Measurements from ENCODE around the gene PPIF.

Gene PPIF

GRCh38 chr10:79315602-79315920 is 31.7 kb upstream of the PPIF start:
- TF ChIP-seq CTCF (IDR thresholded peaks at IDR 0.05; ENCODE audit: extremely low read depth, missing control alignments), result no peak

GRCh38 chr10:79316671-79317431 is 30.4 kb upstream of the PPIF start:
- TF ChIP-seq CTCF (IDR thresholded peaks at IDR 0.05; ENCODE audit: extremely low read depth, missing control alignments), result no peak
- peak; percentile 70 for DNase-seq (ENCODE audit: low spot score)

More at GRCh38 chr10:79315602-79315920, 31.7 kb upstream of the PPIF start:
- DNase-seq (ENCODE audit: low spot score), result no peak

- TF ChIP-seq CTCF (IDR thresholded peaks at IDR 0.05; ENCODE audit: extremely low read depth, missing control alignments), result no peak
- no peak for DNase-seq (ENCODE audit: low spot score)
These were observed 28.9 kb upstream of the PPIF start for GRCh38 chr10:79318369-79318768.

GRCh38 chr10:79319115-79319771 is 28.0 kb upstream of the PPIF start:
- TF ChIP-seq CTCF (IDR thresholded peaks at IDR 0.05; ENCODE audit: extremely low read depth, missing control alignments), result no peak
- DNase-seq (ENCODE audit: low spot score), result no peak

- no peak for TF ChIP-seq CTCF (IDR thresholded peaks at IDR 0.05; ENCODE audit: extremely low read depth, missing control alignments)
- no peak for DNase-seq (ENCODE audit: low spot score)
These were observed 27.0 kb upstream of the PPIF start for GRCh38 chr10:79320316-79320715.

GRCh38 chr10:79320820-79321493 is 26.3 kb upstream of the PPIF start:
- DNase-seq (ENCODE audit: low spot score), result no peak
- no peak for TF ChIP-seq CTCF (IDR thresholded peaks at IDR 0.05; ENCODE audit: extremely low read depth, missing control alignments)

- no peak for DNase-seq (ENCODE audit: low spot score)
- no peak for TF ChIP-seq CTCF (IDR thresholded peaks at IDR 0.05; ENCODE audit: extremely low read depth, missing control alignments)
These were observed 25.8 kb upstream of the PPIF start for GRCh38 chr10:79321494-79321882.

Measured in GM20000 (cell line).